Activated effector memory CD4-positive, alpha-beta T cell treated with Interleukin-2 at 50 U/mL for 16 hours (primary cell): ENCODE results near the gene ZNF439.
"Not testable (repeated sequence)": the region's sequence is repeated elsewhere in the genome, so short reads cannot be mapped to it uniquely, and the experiment has no call there.

Experiments
- DNase-seq: peaks from one replicate; pipeline ENCODE4 v3.0.0-alpha.2; 2020

Gene ZNF439

GRCh38 chr19:11848594-11849469 is at the start of gene ZNF439:
Gene ZNF439 (plus strand): TSS chr19:11848726. CDS start chr19:11848868, 142 bp downstream.
- DNase-seq, result peak; percentile 82

GRCh38 chr19:11806354-11807098 is 42.0 kb upstream of the ZNF439 start:
- no peak for DNase-seq

GRCh38 chr19:11807099-11807380 is 41.5 kb upstream of the ZNF439 start:
- no peak for DNase-seq

- DNase-seq, result no peak
These were observed 34.9 kb upstream of the ZNF439 start for GRCh38 chr19:11813703-11814028.

- peak; percentile 80 for DNase-seq
These were observed 34.4 kb upstream of the ZNF439 start, which contains the start of gene ZNF440 for GRCh38 chr19:11814029-11814699. Gene ZNF440 (plus strand): TSS chr19:11814273. CDS start chr19:11814448, 175 bp downstream.

- DNase-seq, result no peak
These were observed 33.9 kb upstream of the ZNF439 start for GRCh38 chr19:11814700-11815035.

- DNase-seq, result no peak
These were observed 26.9 kb upstream of the ZNF439 start for GRCh38 chr19:11821474-11822109.

GRCh38 chr19:11828957-11829876 is 19.3 kb upstream of the ZNF439 start:
- not testable (repeated sequence) for DNase-seq

GRCh38 chr19:11832253-11832912 is 16.1 kb upstream of the ZNF439 start:
- no peak for DNase-seq

- no peak for DNase-seq
These were observed 15.0 kb upstream of the ZNF439 start for GRCh38 chr19:11833541-11833940.

- DNase-seq, result not testable (repeated sequence)
These were observed 12.9 kb upstream of the ZNF439 start for GRCh38 chr19:11835626-11836066.

- no peak for DNase-seq
These were observed 4.8 kb upstream of the ZNF439 start for GRCh38 chr19:11843722-11844121.

- not testable (repeated sequence) for DNase-seq
These were observed 911 bp upstream of the ZNF439 start for GRCh38 chr19:11847615-11848014.

- DNase-seq, result no peak
These were observed 329 bp upstream of the ZNF439 start for GRCh38 chr19:11848200-11848593.

- DNase-seq, result not testable (repeated sequence)
These were observed 1.8 kb downstream of the ZNF439 start for GRCh38 chr19:11850289-11850688.

- DNase-seq, result no peak
These were observed 4.8 kb downstream of the ZNF439 start for GRCh38 chr19:11853358-11853757.

GRCh38 chr19:11856596-11857250 is 8.2 kb downstream of the ZNF439 start:
- DNase-seq, result no peak

GRCh38 chr19:11860721-11861120 is 12.2 kb downstream of the ZNF439 start:
- DNase-seq, result no peak

- no peak for DNase-seq
These were observed 12.8 kb downstream of the ZNF439 start for GRCh38 chr19:11861301-11861700.

- DNase-seq, result not testable (repeated sequence)
These were observed 19.2 kb downstream of the ZNF439 start for GRCh38 chr19:11867766-11868165.

- DNase-seq, result no peak
These were observed 19.7 kb downstream of the ZNF439 start for GRCh38 chr19:11868188-11868587.
